Measurements from ENCODE around the gene CLSTN2. TPM values are rescaled to one million over a fixed set of nuclear protein-coding genes. Genes with fewer than 3 reads are reported as not detected.

The CLSTN2 gene
- total and polyA plus RNA-seq, 2 of the 13 experiments (the other 11 are each of a cell fraction or from before 2014, with no cell fraction given): not detected

DNA sequence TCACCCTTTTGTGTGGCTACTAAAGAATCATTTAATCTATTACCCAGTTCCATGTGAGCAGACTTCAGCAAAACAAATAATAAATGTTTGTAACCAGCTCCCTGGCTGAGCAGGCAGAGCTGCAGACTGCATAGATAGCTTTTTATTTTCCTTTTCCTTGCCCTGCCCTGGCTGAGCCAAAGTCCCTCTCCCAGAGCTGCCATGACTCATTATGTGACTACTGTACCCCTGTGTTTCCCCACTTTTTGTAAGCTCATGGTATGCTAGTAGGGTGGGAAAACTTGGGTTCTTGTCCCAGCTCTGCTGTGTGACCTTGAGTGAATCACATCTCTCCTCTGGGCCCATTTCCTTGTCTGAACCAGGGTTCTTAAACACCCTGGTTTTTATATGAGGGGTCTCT lies 127.5 kb downstream of the CLSTN2 start (continued):
- TF ChIP-seq, protein P1, sequence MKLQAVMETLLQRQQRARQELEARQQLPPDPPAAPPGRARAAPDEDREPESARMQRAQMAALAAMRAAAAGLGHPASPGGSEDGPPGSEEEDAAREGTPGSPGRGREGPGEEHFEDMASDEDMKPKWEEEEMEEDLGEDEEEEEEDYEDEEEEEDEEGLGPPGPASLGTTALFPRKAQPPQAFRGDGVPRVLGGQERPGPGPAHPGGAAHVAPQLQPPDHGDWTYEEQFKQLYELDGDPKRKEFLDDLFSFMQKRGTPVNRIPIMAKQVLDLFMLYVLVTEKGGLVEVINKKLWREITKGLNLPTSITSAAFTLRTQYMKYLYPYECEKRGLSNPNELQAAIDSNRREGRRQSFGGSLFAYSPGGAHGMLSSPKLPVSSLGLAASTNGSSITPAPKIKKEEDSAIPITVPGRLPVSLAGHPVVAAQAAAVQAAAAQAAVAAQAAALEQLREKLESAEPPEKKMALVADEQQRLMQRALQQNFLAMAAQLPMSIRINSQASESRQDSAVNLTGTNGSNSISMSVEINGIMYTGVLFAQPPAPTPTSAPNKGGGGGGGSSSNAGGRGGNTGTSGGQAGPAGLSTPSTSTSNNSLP (IDR thresholded peaks at IDR 0.05; ENCODE audit: low read depth, low read length): no peak
- TF ChIP-seq ZMAT3 (CRISPR knock-in tag; conservative IDR thresholded peaks at IDR 0.05): no peak
- no peak for TF ChIP-seq KDM5A (IDR thresholded peaks at IDR 0.05; ENCODE audit: borderline replicate concordance, low read length)
- TF ChIP-seq ZNF430 (CRISPR knock-in tag; IDR thresholded peaks at IDR 0.05): no peak
- TF ChIP-seq, protein P2, sequence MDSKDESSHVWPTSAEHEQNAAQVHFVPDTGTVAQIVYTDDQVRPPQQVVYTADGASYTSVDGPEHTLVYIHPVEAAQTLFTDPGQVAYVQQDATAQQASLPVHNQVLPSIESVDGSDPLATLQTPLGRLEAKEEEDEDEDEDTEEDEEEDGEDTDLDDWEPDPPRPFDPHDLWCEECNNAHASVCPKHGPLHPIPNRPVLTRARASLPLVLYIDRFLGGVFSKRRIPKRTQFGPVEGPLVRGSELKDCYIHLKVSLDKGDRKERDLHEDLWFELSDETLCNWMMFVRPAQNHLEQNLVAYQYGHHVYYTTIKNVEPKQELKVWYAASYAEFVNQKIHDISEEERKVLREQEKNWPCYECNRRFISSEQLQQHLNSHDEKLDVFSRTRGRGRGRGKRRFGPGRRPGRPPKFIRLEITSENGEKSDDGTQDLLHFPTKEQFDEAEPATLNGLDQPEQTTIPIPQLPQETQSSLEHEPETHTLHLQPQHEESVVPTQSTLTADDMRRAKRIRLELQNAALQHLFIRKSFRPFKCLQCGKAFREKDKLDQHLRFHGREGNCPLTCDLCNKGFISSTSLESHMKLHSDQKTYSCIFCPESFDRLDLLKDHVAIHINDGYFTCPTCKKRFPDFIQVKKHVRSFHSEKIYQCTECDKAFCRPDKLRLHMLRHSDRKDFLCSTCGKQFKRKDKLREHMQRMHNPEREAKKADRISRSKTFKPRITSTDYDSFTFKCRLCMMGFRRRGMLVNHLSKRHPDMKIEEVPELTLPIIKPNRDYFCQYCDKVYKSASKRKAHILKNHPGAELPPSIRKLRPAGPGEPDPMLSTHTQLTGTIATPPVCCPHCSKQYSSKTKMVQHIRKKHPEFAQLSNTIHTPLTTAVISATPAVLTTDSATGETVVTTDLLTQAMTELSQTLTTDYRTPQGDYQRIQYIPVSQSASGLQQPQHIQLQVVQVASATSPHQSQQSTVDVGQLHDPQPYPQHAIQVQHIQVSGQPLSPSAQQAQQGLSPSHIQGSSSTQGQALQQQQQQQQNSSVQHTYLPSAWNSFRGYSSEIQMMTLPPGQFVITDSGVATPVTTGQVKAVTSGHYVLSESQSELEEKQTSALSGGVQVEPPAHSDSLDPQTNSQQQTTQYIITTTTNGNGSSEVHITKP (CRISPR knock-in tag; IDR thresholded peaks at IDR 0.05; ENCODE audit: low read depth): no peak
- no peak for TF ChIP-seq ZNF724P (CRISPR knock-in tag; IDR thresholded peaks at IDR 0.05; ENCODE audit: borderline replicate concordance)

DNA sequence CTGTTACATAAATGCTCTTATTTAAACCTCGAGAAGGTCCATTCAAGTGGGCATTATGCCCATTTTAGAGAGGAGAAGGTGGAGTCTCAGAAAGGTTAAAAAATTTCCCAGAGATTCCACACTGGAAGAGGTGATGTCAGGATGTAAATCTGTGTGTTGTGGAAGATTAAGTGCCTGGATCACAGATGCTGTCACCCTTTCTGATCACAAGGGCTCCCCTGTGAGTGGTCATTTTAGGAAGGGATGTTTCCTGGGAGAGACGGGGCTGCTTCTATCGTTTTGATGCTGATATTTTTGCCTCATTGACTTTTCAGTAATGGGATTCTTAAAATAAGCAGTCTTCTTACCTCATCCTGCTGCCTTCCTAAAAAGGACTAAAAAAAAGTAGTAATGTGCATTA lies 132.5 kb downstream of the CLSTN2 start:
- FAIRE-seq (no peak), ATAC-seq (no peak), DNase-seq (ENCODE audit: low spot score) (no peak)
- Histone ChIP-seq H3K36me3 (replicated peaks in 1 of 2; ENCODE audit: control insufficient read depth in 1 of 2, insufficient read depth in 2 of 2, low read length in 2 of 2) (no peaks in the 10 kb centered on the region), H4K20me1 (ENCODE audit: insufficient read depth, low read length) (no peaks in the 10 kb centered on the region), H3K9me3 (ENCODE audit: low read length) (no peaks in the 10 kb centered on the region), H3K4me3 (replicated peaks in 1 of 3; ENCODE audit: insufficient read depth in 1 of 3, low read depth in 2 of 3, low read length in 3 of 3) (no peak overlapping the region), H3K4me2 (ENCODE audit: low read depth, low read length) (no peak overlapping the region), H3K4me1 (ENCODE audit: insufficient read depth, low read length) (no peaks in the 10 kb centered on the region), H3K9ac (ENCODE audit: insufficient read depth, low read depth, low read length) (no peak overlapping the region), H2AFZ (ENCODE audit: low read length) (no peak overlapping the region), H3K79me2 (ENCODE audit: insufficient read depth, low read length) (no peaks in the 10 kb centered on the region), H3K27me3 (ENCODE audit: control insufficient read depth in 1 of 2, insufficient read depth in 2 of 2, low read length in 2 of 2) (no peaks in the 10 kb centered on the region), H3K27ac (ENCODE audit: extremely low read length, insufficient read depth, low read length) (no peak overlapping the region)
- WGBS (ENCODE audit: low lambda C conversion rate): 3% methylated on average over 3 of the region's 3 CpGs
- in situ Hi-C loops (cut with HindIII; ENCODE audit: extremely low pct_ligation_motif_present, low pct_unique_long_range_greater_than_20kb): no loop called here
- ChIA-PET CTCF (ENCODE audit: low intra/inter-chr PET ratio, low total read pairs) (no interaction called here), POLR2A (no interaction called here)
- intact Hi-C loops (cut with micrococcal nuclease; ENCODE audit: unreplicated experiment): no loop called here
- BruUV-seq (replicated peaks): no TSS peak
- TF ChIP-seq, protein P3, sequence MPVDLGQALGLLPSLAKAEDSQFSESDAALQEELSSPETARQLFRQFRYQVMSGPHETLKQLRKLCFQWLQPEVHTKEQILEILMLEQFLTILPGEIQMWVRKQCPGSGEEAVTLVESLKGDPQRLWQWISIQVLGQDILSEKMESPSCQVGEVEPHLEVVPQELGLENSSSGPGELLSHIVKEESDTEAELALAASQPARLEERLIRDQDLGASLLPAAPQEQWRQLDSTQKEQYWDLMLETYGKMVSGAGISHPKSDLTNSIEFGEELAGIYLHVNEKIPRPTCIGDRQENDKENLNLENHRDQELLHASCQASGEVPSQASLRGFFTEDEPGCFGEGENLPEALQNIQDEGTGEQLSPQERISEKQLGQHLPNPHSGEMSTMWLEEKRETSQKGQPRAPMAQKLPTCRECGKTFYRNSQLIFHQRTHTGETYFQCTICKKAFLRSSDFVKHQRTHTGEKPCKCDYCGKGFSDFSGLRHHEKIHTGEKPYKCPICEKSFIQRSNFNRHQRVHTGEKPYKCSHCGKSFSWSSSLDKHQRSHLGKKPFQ (CRISPR knock-in tag; IDR thresholded peaks at IDR 0.05; ENCODE audit: insufficient replicate concordance): no peak
- no peak for TF ChIP-seq MBD4 (IDR thresholded peaks at IDR 0.05; ENCODE audit: borderline replicate concordance, low read length)
- TF ChIP-seq ONECUT2 (CRISPR knock-in tag; IDR thresholded peaks at IDR 0.05): no peak
- TF ChIP-seq ZNF777 (CRISPR knock-in tag; IDR thresholded peaks at IDR 0.05): no peak
- TF ChIP-seq HOXA9 (CRISPR knock-in tag; IDR thresholded peaks at IDR 0.05; ENCODE audit: borderline replicate concordance): no peak
